ENCODE measurements around the gene NME3. TPM values are rescaled to one million over a fixed set of nuclear protein-coding genes. Genes with fewer than 3 reads are reported as not detected.
A peak's percentile ranks its signal among the peaks of the same experiment; 100 is the strongest.

NME3 gene
- total and polyA plus RNA-seq, 9 of the 15 experiments (the other 6 are each of a cell fraction or from before 2014, with no cell fraction given) = 0.68 to 76.3 (median 11.5) TPM

GRCh38 chr16:1752853-1753252 is 18.5 kb downstream of the NME3 start (continued):
- TF ChIP-seq ZNF318 (IDR thresholded peaks at IDR 0.05; ENCODE audit: borderline replicate concordance in 1 of 2, low read depth in 1 of 2) = no peak

GRCh38 chr16:1751946-1752345 is 19.4 kb downstream of the NME3 start:
- ChIA-PET CTCF (ENCODE audit: low intra/inter-chr PET ratio) (no interaction called here), POLR2A (no interaction called here)
- Histone ChIP-seq H3K4me1 (replicated peaks in 1 of 2; ENCODE audit: control insufficient read depth in 2 of 2, insufficient read depth in 2 of 2, low read length in 2 of 2) (peaks cover 0 to 3% of the 10 kb centered on the region in 2 experiments; a peak in 1 of 5 replicates), H3K4me3 (no peak overlapping the region), H3K36me3 (ENCODE audit: control insufficient read depth, insufficient read depth, low read length) (peaks cover 44% of the 10 kb centered on the region; the same call in 2 of the 3 replicates), H3K27me3 (ENCODE audit: control insufficient read depth in 2 of 2, insufficient read depth in 2 of 2, low read length in 2 of 2) (no peaks in the 10 kb centered on the region), H3K9me3 (replicated peaks; ENCODE audit: control insufficient read depth, insufficient read depth, low read depth, low read length) (no peaks in the 10 kb centered on the region), H3K9me1 (ENCODE audit: control insufficient read depth, insufficient read depth, low read length) (peaks cover 3% of the 10 kb centered on the region), H3K27ac (ENCODE audit: extremely low read depth, low read depth, low read length) (no peak overlapping the region), H3K9ac (ENCODE audit: insufficient read depth in 1 of 2, low read depth in 2 of 2, low read length in 2 of 2) (no peak overlapping the region; a peak in 1 of 4 replicates), H3K4me2 (ENCODE audit: insufficient read depth, low read length) (no peak overlapping the region), H4K20me1 (replicated peaks; ENCODE audit: control insufficient read depth, insufficient read depth, low read length) (no peaks in the 10 kb centered on the region), H3K79me2 (ENCODE audit: control insufficient read depth, insufficient read depth, low read length) (no peaks in the 10 kb centered on the region), H2AFZ (ENCODE audit: low read depth, low read length) (no peak overlapping the region)
- ATAC-seq (no peak), FAIRE-seq (no peak), DNase-seq (ENCODE audit: extremely low read depth in 1 of 4, low spot score in 3 of 4) (no peak)
- TF ChIP-seq TAF1 (IDR thresholded peaks at IDR 0.05; ENCODE audit: control insufficient read depth, extremely low read depth, insufficient read depth, low read length, severe bottlenecking) (no peak), ELF2 (CRISPR knock-in tag; IDR thresholded peaks at IDR 0.05) (no peak), CBX3 (IDR thresholded peaks at IDR 0.05; ENCODE audit: borderline replicate concordance in 1 of 2, low read length in 2 of 2) (no peak), ZNF384 (IDR thresholded peaks at IDR 0.05; ENCODE audit: low read depth, low read length) (no peak), POLR2G (IDR thresholded peaks at IDR 0.05; ENCODE audit: low read depth, low read length) (0 out of 2 replicates have a peak, but pooled peaks have one; percentile 17), ZNF740 (CRISPR knock-in tag; IDR thresholded peaks at IDR 0.05) (no peak), ZNF740 (tag; IDR thresholded peaks at IDR 0.05) (no peak), ZNF232 (CRISPR knock-in tag; IDR thresholded peaks at IDR 0.05) (no peak), PRPF4 (IDR thresholded peaks at IDR 0.05; ENCODE audit: insufficient read depth, low read depth, low read length, poor library complexity, severe bottlenecking) (no peak), ELF1 (tag; IDR thresholded peaks at IDR 0.05) (no peak)
- WGBS (ENCODE audit: insufficient coverage, low coverage, missing lambda C conversion rate) = 97% methylated on average over 15 of the region's 16 CpGs
- intact Hi-C loops (cut with micrococcal nuclease) (no loop called here), in situ Hi-C loops (cut with MboI) (no loop called here)
- BruUV-seq (replicated peaks) = no TSS peak
